GM23338 (cell line): ENCODE data around the gene SPACA4.

Experiments used
- CREB1 ChIP-seq: fragments of 250-450 bp; sonication (Bioruptor Pico); IDR thresholded peaks from 2 replicates; pipeline ENCODE4 v1.5.0; 2020; ENCODE audit warnings: low read depth, mild to moderate bottlenecking, moderate library complexity
- EZH2 ChIP-seq: fragments of 200-600 bp; sonication (generic); IDR thresholded peaks from one replicate; pipeline ENCODE4 v1.8.0; 2017; ENCODE audit warnings: antibody characterized with exemption, mild to moderate bottlenecking, low read depth; ENCODE audit not compliant: unreplicated experiment
- EZH2phosphoT487 ChIP-seq: fragments of 200-600 bp; sonication (generic); IDR thresholded peaks from one replicate; pipeline ENCODE4 v1.8.1; 2018; ENCODE audit warnings: antibody characterized with exemption; ENCODE audit not compliant: unreplicated experiment
- POLR2AphosphoS5 ChIP-seq: IDR thresholded peaks from 2 replicates; pipeline ENCODE4 v1.6.1; 2016; ENCODE audit warnings: antibody characterized with exemption, low read depth
- ZNF114 ChIP-seq: fragments of 250-450 bp; sonication (Bioruptor Pico); IDR thresholded peaks from 2 replicates; pipeline ENCODE4 v1.5.0; 2020; ENCODE audit warnings: mild to moderate bottlenecking, moderate library complexity
- TF ChIP-seq, protein P1 (sequence below), 2 experiments: fragments of 200-600 bp in 1 of 2; sonication (generic) in 1 of 2; conservative IDR thresholded peaks; 2 replicates each; pipeline versions ENCODE4 v1.5.1 to v1.6.1; 2016 to 2017; ENCODE audit warnings: antibody characterized with exemption in 2 of 2, low read depth in 2 of 2, mild to moderate bottlenecking in 2 of 2, moderate library complexity in 1 of 2
- TF ChIP-seq, protein P2 (sequence below): IDR thresholded peaks from one replicate; pipeline ENCODE4 v1.6.1; 2018; ENCODE audit warnings: antibody characterized with exemption; ENCODE audit not compliant: unreplicated experiment

DNA sequence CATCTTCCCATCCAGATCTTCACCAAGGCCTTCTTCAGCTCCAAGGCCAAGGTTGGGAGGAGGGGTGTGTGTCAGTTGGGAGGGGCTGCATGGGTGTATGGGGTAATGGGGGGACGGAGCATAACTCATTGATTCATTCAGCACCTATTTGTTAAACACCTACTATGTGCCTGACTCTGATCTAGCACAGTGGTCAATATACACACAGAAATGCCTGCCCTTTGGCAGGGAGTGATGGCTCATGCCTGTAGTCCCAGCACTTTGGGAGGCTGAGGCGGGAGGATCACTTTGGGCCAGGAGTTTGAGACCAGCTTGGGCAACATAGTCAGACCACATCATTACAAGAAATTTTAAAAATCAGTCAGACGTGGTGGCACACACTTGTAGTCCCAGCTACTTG lies 19.2 kb upstream of the SPACA4 start:
- TF ChIP-seq, protein P1, sequence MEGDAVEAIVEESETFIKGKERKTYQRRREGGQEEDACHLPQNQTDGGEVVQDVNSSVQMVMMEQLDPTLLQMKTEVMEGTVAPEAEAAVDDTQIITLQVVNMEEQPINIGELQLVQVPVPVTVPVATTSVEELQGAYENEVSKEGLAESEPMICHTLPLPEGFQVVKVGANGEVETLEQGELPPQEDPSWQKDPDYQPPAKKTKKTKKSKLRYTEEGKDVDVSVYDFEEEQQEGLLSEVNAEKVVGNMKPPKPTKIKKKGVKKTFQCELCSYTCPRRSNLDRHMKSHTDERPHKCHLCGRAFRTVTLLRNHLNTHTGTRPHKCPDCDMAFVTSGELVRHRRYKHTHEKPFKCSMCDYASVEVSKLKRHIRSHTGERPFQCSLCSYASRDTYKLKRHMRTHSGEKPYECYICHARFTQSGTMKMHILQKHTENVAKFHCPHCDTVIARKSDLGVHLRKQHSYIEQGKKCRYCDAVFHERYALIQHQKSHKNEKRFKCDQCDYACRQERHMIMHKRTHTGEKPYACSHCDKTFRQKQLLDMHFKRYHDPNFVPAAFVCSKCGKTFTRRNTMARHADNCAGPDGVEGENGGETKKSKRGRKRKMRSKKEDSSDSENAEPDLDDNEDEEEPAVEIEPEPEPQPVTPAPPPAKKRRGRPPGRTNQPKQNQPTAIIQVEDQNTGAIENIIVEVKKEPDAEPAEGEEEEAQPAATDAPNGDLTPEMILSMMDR (conservative IDR thresholded peaks at IDR 0.05; ENCODE audit: low read depth in 2 of 2), result no peak
- TF ChIP-seq EZH2 (no peak), CREB1 (CRISPR knock-in tag) (no peak), ZNF114 (CRISPR knock-in tag) (no peak), POLR2AphosphoS5 (no peak), EZH2phosphoT487 (no peak)
- TF ChIP-seq, protein P2, sequence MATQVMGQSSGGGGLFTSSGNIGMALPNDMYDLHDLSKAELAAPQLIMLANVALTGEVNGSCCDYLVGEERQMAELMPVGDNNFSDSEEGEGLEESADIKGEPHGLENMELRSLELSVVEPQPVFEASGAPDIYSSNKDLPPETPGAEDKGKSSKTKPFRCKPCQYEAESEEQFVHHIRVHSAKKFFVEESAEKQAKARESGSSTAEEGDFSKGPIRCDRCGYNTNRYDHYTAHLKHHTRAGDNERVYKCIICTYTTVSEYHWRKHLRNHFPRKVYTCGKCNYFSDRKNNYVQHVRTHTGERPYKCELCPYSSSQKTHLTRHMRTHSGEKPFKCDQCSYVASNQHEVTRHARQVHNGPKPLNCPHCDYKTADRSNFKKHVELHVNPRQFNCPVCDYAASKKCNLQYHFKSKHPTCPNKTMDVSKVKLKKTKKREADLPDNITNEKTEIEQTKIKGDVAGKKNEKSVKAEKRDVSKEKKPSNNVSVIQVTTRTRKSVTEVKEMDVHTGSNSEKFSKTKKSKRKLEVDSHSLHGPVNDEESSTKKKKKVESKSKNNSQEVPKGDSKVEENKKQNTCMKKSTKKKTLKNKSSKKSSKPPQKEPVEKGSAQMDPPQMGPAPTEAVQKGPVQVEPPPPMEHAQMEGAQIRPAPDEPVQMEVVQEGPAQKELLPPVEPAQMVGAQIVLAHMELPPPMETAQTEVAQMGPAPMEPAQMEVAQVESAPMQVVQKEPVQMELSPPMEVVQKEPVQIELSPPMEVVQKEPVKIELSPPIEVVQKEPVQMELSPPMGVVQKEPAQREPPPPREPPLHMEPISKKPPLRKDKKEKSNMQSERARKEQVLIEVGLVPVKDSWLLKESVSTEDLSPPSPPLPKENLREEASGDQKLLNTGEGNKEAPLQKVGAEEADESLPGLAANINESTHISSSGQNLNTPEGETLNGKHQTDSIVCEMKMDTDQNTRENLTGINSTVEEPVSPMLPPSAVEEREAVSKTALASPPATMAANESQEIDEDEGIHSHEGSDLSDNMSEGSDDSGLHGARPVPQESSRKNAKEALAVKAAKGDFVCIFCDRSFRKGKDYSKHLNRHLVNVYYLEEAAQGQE, result no peak
